Osteocyte (in vitro differentiated cells): ENCODE results near the gene KIF9. TPM values are rescaled to one million over a fixed set of nuclear protein-coding genes. Genes with fewer than 3 reads are reported as not detected.
A peak's percentile ranks its signal among the peaks of the same experiment; 100 is the strongest.
"Not testable (repeated sequence)": the region's sequence is repeated elsewhere in the genome, so short reads cannot be mapped to it uniquely, and the experiment has no call there.

ENCODE experiments used
- DNase-seq: peaks from one replicate; pipeline ENCODE4 v3.0.0; 2021; ENCODE audit warnings: mixed read lengths; ENCODE audit not compliant: unreplicated experiment; ENCODE audit errors: extremely low spot score
- H3K27ac Mint-ChIP-seq: one replicate; pipeline ENCODE4 v1.8.0; 2021; ENCODE audit warnings: mild to moderate bottlenecking, mixed read lengths; ENCODE audit not compliant: unreplicated experiment
- H3K27me3 Mint-ChIP-seq: one replicate; pipeline ENCODE4 v1.8.0; 2021; ENCODE audit warnings: mixed read lengths; ENCODE audit not compliant: unreplicated experiment
- H3K36me3 Mint-ChIP-seq: one replicate; pipeline ENCODE4 v1.8.0; 2021; ENCODE audit warnings: mixed read lengths; ENCODE audit not compliant: unreplicated experiment
- H3K4me1 Mint-ChIP-seq: one replicate; pipeline ENCODE4 v1.8.0; 2021; ENCODE audit warnings: mixed read lengths; ENCODE audit not compliant: unreplicated experiment
- H3K4me3 Mint-ChIP-seq: one replicate; pipeline ENCODE4 v1.8.0; 2021; ENCODE audit warnings: mild to moderate bottlenecking, moderate library complexity, mixed read lengths; ENCODE audit not compliant: unreplicated experiment
- H3K9me3 Mint-ChIP-seq: one replicate; pipeline ENCODE4 v1.8.0; 2021; ENCODE audit warnings: mixed read lengths; ENCODE audit not compliant: unreplicated experiment
- CTCF ChIP-seq: fragments of 200-600 bp; sonication (generic); IDR thresholded peaks from 2 replicates; pipeline ENCODE4 v1.5.0; 2021; ENCODE audit warnings: antibody characterized with exemption, mild to moderate bottlenecking, moderate library complexity
- total RNA-seq: library from RNA; stranded (reverse); gene quantifications from 2 replicates; pipeline ENCODE4 v1.2.1, GENCODE V29; 2021

Gene KIF9
- total RNA-seq, 1 donor from 2014 or later, result 6.2 TPM

GRCh38 chr3:47202542-47202941, 80.1 kb downstream of the KIF9 start:
- H3K27me3 Mint-ChIP-seq, result no peaks in the 10 kb centered on the region
- H3K4me3 Mint-ChIP-seq, result no peak overlapping the region
- H3K27ac Mint-ChIP-seq, result no peak overlapping the region
- no peaks in the 10 kb centered on the region for H3K36me3 Mint-ChIP-seq
- no peak for DNase-seq
- no peak for TF ChIP-seq CTCF
- no peaks in the 10 kb centered on the region for H3K4me1 Mint-ChIP-seq
- H3K9me3 Mint-ChIP-seq, result no peaks in the 10 kb centered on the region

GRCh38 chr3:47197287-47197686, 85.3 kb downstream of the KIF9 start:
- Mint-ChIP-seq H3K27me3 (no peaks in the 10 kb centered on the region), H3K4me1 (no peaks in the 10 kb centered on the region), H3K4me3 (no peak overlapping the region), H3K9me3 (no peaks in the 10 kb centered on the region), H3K36me3 (no peaks in the 10 kb centered on the region), H3K27ac (no peak overlapping the region)
- TF ChIP-seq CTCF, result no peak
- DNase-seq, result no peak

GRCh38 chr3:47194994-47195393, 87.6 kb downstream of the KIF9 start:
- no peak overlapping the region for H3K4me3 Mint-ChIP-seq
- H3K36me3 Mint-ChIP-seq, result no peaks in the 10 kb centered on the region
- DNase-seq, result no peak
- H3K27ac Mint-ChIP-seq, result no peak overlapping the region
- H3K27me3 Mint-ChIP-seq, result no peaks in the 10 kb centered on the region
- H3K9me3 Mint-ChIP-seq, result no peaks in the 10 kb centered on the region
- no peaks in the 10 kb centered on the region for H3K4me1 Mint-ChIP-seq
- TF ChIP-seq CTCF, result no peak

- no peak overlapping the region for H3K27ac Mint-ChIP-seq
- H3K36me3 Mint-ChIP-seq, result no peaks in the 10 kb centered on the region
- H3K27me3 Mint-ChIP-seq, result no peaks in the 10 kb centered on the region
- no peak overlapping the region for H3K4me3 Mint-ChIP-seq
- no peaks in the 10 kb centered on the region for H3K9me3 Mint-ChIP-seq
- H3K4me1 Mint-ChIP-seq, result no peaks in the 10 kb centered on the region
- TF ChIP-seq CTCF, result no peak
- DNase-seq, result no peak
Observed at GRCh38 chr3:47193871-47194859, 88.4 kb downstream of the KIF9 start.

- Mint-ChIP-seq H3K27ac (no peak overlapping the region), H3K36me3 (peaks cover 2% of the 10 kb centered on the region), H3K9me3 (no peaks in the 10 kb centered on the region), H3K27me3 (no peaks in the 10 kb centered on the region), H3K4me3 (no peak overlapping the region), H3K4me1 (no peaks in the 10 kb centered on the region)
- DNase-seq, result peak; percentile 8
- no peak for TF ChIP-seq CTCF
Observed at GRCh38 chr3:47186285-47186684, 96.3 kb downstream of the KIF9 start.

- not testable (repeated sequence) for H3K27ac Mint-ChIP-seq, H3K4me3 Mint-ChIP-seq, H3K9me3 Mint-ChIP-seq, H3K27me3 Mint-ChIP-seq, H3K36me3 Mint-ChIP-seq, H3K4me1 Mint-ChIP-seq
- peak; percentile 34 for DNase-seq
Observed at GRCh38 chr3:47181685-47182084, 100.9 kb downstream of the KIF9 start.

GRCh38 chr3:47180011-47180410, 102.6 kb downstream of the KIF9 start:
- H3K27me3 Mint-ChIP-seq, H3K36me3 Mint-ChIP-seq, H3K9me3 Mint-ChIP-seq, H3K27ac Mint-ChIP-seq, H3K4me1 Mint-ChIP-seq, H3K4me3 Mint-ChIP-seq: not testable (repeated sequence)
- peak; percentile 30 for DNase-seq
